Activated naive CD4-positive, alpha-beta T cell treated with anti-CD3 and anti-CD28 coated beads for 36 hours (primary cell): Measurements from ENCODE around the gene MLF2. TPM values are rescaled to one million over a fixed set of nuclear protein-coding genes. Genes with fewer than 3 reads are reported as not detected.

Experiments used
- CTCF ChIA-PET: fragments of 350-600 bp; sonication (Branson Sonifier 250); formaldehyde crosslinking; loops from one replicate; lab custom pipeline; 2021; ENCODE audit warnings: antibody characterized with exemption; lab: Charles Lee
- DNase-seq: peaks from one replicate; pipeline ENCODE4 v3.0.0-alpha.2; 2020
- H3K27ac Mint-ChIP-seq: one replicate; pipeline ENCODE4 v1.8.0; 2021; ENCODE audit warnings: mild to moderate bottlenecking, mixed read lengths
- H3K27me3 Mint-ChIP-seq: one replicate; pipeline ENCODE4 v1.8.0; 2021; ENCODE audit warnings: low read depth, mixed read lengths
- H3K36me3 Mint-ChIP-seq: one replicate; pipeline ENCODE4 v1.8.0; 2021; ENCODE audit warnings: low read depth, mixed read lengths
- H3K4me1 Mint-ChIP-seq: one replicate; pipeline ENCODE4 v1.8.0; 2021; ENCODE audit warnings: low read depth, mixed read lengths
- H3K4me3 Mint-ChIP-seq: one replicate; pipeline ENCODE4 v1.8.0; 2021; ENCODE audit warnings: mild to moderate bottlenecking, moderate library complexity, mixed read lengths
- H3K9me3 Mint-ChIP-seq: one replicate; pipeline ENCODE4 v1.8.0; 2021; ENCODE audit warnings: mixed read lengths
- intact Hi-C: fragments of 100-400 bp; cut with micrococcal nuclease; formaldehyde crosslinking; loops from one replicate; pipeline ENCODE4 v1.15.1; 2023
- total RNA-seq, 2 experiments: library from RNA; stranded (reverse); gene quantifications; one replicate each; pipeline ENCODE4 v1.2.3, GENCODE V29; 2021

The MLF2 gene, protein sequence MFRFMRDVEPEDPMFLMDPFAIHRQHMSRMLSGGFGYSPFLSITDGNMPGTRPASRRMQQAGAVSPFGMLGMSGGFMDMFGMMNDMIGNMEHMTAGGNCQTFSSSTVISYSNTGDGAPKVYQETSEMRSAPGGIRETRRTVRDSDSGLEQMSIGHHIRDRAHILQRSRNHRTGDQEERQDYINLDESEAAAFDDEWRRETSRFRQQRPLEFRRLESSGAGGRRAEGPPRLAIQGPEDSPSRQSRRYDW
- 100 to 1,000 TPM; 140 to 143 TPM for total RNA-seq

GRCh38 chr12:6752921-6753771, at the start of gene MLF2:
Gene MLF2, minus strand, starts transcription at chr12:6753141. Its CDS starts 807 bp downstream, at chr12:6752334.
- peaks cover 14% of the 10 kb centered on the region for H3K36me3 Mint-ChIP-seq
- intact Hi-C loops = loop anchor here (1.0 to 2.0 kb wide), 13 partner anchors 13 to 185 kb away; partner anchors contain the start of genes CD4, COPS7A, ING4 and NOP2
- H3K9me3 Mint-ChIP-seq = no peaks in the 10 kb centered on the region
- CTCF ChIA-PET = interaction anchor here (0.6 to 9.9 kb wide), 33 partner anchors 9 to 196 kb away, joined by 3 to 166 read pairs (median 5); partner anchors contain the start of genes CD4, CDCA3, COPS7A and GNB3
- no peaks in the 10 kb centered on the region for H3K27me3 Mint-ChIP-seq
- peak within 1 kb of the TSS; percentile 96 for H3K4me3 Mint-ChIP-seq
- H3K4me1 Mint-ChIP-seq = peaks cover 25% of the 10 kb centered on the region
- peak within 1 kb of the TSS; percentile 97 for H3K27ac Mint-ChIP-seq
- DNase-seq = peak; percentile 99

DNA sequence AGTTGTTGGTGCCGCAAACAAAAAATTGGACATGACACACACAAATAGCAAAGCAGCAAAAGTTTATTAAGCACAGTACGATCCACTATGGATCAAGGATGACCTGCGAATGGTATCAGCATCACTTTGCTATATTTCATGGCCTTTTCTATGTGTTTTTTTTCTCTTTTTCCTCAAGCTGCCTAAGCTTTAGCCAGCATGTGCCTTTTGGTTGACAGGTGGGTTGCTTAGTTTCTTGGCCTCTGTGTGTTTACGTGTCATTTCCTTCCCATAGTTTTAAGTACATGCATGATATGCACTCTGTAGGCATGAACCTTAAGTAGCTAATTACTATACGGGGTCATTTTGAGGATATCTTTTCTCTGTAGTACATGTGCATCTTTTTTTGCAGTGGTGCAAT, 46.2 kb upstream of the MLF2 start:
- Mint-ChIP-seq H3K27ac (no peak overlapping the region), H3K9me3 (no peaks in the 10 kb centered on the region), H3K4me3 (no peak overlapping the region), H3K4me1 (peaks cover 42% of the 10 kb centered on the region), H3K27me3 (no peaks in the 10 kb centered on the region), H3K36me3 (peaks cover 33% of the 10 kb centered on the region)
- CTCF ChIA-PET = interaction anchor here (1.0 to 1.3 kb wide), 2 partner anchors 26 to 45 kb away, joined by 3 read pairs; no protein-coding TSS in a partner anchor
- no peak for DNase-seq
- intact Hi-C loops = no loop called here

GRCh38 chr12:6796576-6796975, 43.6 kb upstream of the MLF2 start:
- H3K36me3 Mint-ChIP-seq = peaks cover 34% of the 10 kb centered on the region
- CTCF ChIA-PET = interaction anchor here (0.7 to 1.8 kb wide), 5 partner anchors 10 to 42 kb away, joined by 3 to 7 read pairs (median 3); no protein-coding TSS in a partner anchor
- peak overlapping the region; percentile 15 for H3K27ac Mint-ChIP-seq
- no peak overlapping the region for H3K4me3 Mint-ChIP-seq
- intact Hi-C loops = no loop called here
- no peaks in the 10 kb centered on the region for H3K27me3 Mint-ChIP-seq
- DNase-seq = no peak
- H3K4me1 Mint-ChIP-seq = peaks cover 55% of the 10 kb centered on the region
- H3K9me3 Mint-ChIP-seq = no peaks in the 10 kb centered on the region

GRCh38 chr12:6795088-6795487, 42.1 kb upstream of the MLF2 start:
- Mint-ChIP-seq H3K36me3 (peaks cover 38% of the 10 kb centered on the region), H3K9me3 (no peaks in the 10 kb centered on the region), H3K4me3 (no peak overlapping the region), H3K4me1 (peaks cover 54% of the 10 kb centered on the region), H3K27ac (no peak overlapping the region), H3K27me3 (no peaks in the 10 kb centered on the region)
- no peak for DNase-seq
- intact Hi-C loops = no loop called here
- CTCF ChIA-PET = interaction anchor here (0.7 to 1.8 kb wide), 5 partner anchors 26 to 41 kb away, joined by 3 to 7 read pairs (median 6); no protein-coding TSS in a partner anchor

- Mint-ChIP-seq H3K27ac (peak overlapping the region; percentile 96), H3K4me3 (peak overlapping the region; percentile 97), H3K4me1 (peaks cover 51% of the 10 kb centered on the region), H3K9me3 (no peaks in the 10 kb centered on the region), H3K36me3 (peaks cover 36% of the 10 kb centered on the region), H3K27me3 (no peaks in the 10 kb centered on the region)
- CTCF ChIA-PET = interaction anchor here (0.6 to 6.5 kb wide), 17 partner anchors 10 to 235 kb away, joined by 3 to 39 read pairs (median 4); partner anchors contain the start of genes COPS7A, LAG3, MLF2 and PTMS
- peak; percentile 61 for DNase-seq
- intact Hi-C loops = loop anchor here (2.0 to 5.0 kb wide), 3 partner anchors 18 to 300 kb away; partner anchors contain the start of genes CHD4, MRPL51 and NCAPD2
These were observed 39.7 kb upstream of the MLF2 start for GRCh38 chr12:6792522-6793201.

DNA sequence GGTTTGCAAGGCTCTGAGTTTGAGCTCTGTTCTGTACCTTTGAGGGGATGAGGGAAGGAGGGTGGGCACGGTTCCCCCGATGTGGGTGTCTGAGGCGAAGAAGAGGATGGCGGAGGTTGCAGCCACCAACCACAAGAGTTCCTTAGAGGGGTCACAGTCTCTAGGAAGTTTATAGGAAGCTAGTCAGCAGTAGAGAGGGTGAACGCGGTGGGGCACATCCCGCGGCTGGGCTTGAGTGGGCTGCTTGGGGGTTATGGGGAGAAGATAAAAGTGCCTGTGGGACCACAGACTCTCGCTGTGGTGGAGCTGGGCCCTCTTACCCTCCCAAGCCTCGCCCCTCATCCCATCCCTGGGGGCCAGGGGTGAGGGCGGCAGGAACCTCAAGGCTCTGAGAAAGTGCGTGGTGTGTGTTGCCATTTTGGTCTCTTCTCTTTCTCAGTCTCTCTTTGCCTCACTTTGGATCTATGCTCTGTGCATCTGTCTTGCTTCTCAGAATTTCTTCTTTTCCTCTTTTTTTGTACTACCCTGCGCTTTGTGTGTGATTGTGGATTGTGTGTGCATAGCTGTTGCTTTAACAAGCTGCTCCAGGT, 39.1 kb upstream of the MLF2 start:
- H3K36me3 Mint-ChIP-seq = peaks cover 36% of the 10 kb centered on the region
- H3K27ac Mint-ChIP-seq = peak overlapping the region; percentile 96
- H3K9me3 Mint-ChIP-seq = no peaks in the 10 kb centered on the region
- CTCF ChIA-PET = interaction anchor here (0.6 to 6.5 kb wide), 17 partner anchors 10 to 234 kb away, joined by 3 to 39 read pairs (median 4); partner anchors contain the start of genes COPS7A, LAG3, MLF2 and PTMS
- H3K4me3 Mint-ChIP-seq = peak overlapping the region; percentile 97
- intact Hi-C loops = loop anchor here (1.0 to 5.0 kb wide), 4 partner anchors 19 to 300 kb away; partner anchors contain the start of genes CHD4, MRPL51, NCAPD2 and USP5
- peaks cover 55% of the 10 kb centered on the region for H3K4me1 Mint-ChIP-seq
- no peak for DNase-seq
- H3K27me3 Mint-ChIP-seq = no peaks in the 10 kb centered on the region

- H3K9me3 Mint-ChIP-seq = no peaks in the 10 kb centered on the region
- intact Hi-C loops = loop anchor here (1.0 to 5.0 kb wide), 3 partner anchors 62 to 298 kb away; partner anchors contain the start of genes CHD4, MRPL51, NCAPD2 and USP5
- H3K4me1 Mint-ChIP-seq = peaks cover 52% of the 10 kb centered on the region
- peak; percentile 78 for DNase-seq
- H3K36me3 Mint-ChIP-seq = peaks cover 29% of the 10 kb centered on the region
- H3K27ac Mint-ChIP-seq = peak overlapping the region; percentile 96
- H3K4me3 Mint-ChIP-seq = peak overlapping the region; percentile 97
- CTCF ChIA-PET = interaction anchor here (0.7 to 6.5 kb wide), 7 partner anchors 10 to 177 kb away, joined by 3 to 39 read pairs (median 13); partner anchors contain the start of genes LAG3, MLF2 and PTMS
- H3K27me3 Mint-ChIP-seq = no peaks in the 10 kb centered on the region
These were observed 37.7 kb upstream of the MLF2 start for GRCh38 chr12:6790496-6791150.

- H3K36me3 Mint-ChIP-seq = peaks cover 20% of the 10 kb centered on the region
- no peaks in the 10 kb centered on the region for H3K9me3 Mint-ChIP-seq
- peak; percentile 95 for DNase-seq
- intact Hi-C loops = loop anchor here (1.0 to 5.0 kb wide), 6 partner anchors 9 to 163 kb away; partner anchors contain the start of genes ING4, MLF2 and PTPN6
- H3K4me1 Mint-ChIP-seq = peaks cover 57% of the 10 kb centered on the region
- H3K4me3 Mint-ChIP-seq = peak within 1 kb of the TSS; percentile 97
- H3K27me3 Mint-ChIP-seq = no peaks in the 10 kb centered on the region
- CTCF ChIA-PET = interaction anchor here (0.5 to 6.5 kb wide), 12 partner anchors 8 to 1189 kb away, joined by 3 to 39 read pairs (median 6); partner anchors contain the start of genes LAG3, MLF2 and PTMS
- peak within 1 kb of the TSS; percentile 96 for H3K27ac Mint-ChIP-seq
These were observed 36.3 kb upstream of the MLF2 start, which contains the start of gene CD4 for GRCh38 chr12:6788972-6789924. Gene CD4, plus strand, starts transcription at chr12:6789528. Its CDS starts 10,611 bp downstream, at chr12:6800139.

DNA sequence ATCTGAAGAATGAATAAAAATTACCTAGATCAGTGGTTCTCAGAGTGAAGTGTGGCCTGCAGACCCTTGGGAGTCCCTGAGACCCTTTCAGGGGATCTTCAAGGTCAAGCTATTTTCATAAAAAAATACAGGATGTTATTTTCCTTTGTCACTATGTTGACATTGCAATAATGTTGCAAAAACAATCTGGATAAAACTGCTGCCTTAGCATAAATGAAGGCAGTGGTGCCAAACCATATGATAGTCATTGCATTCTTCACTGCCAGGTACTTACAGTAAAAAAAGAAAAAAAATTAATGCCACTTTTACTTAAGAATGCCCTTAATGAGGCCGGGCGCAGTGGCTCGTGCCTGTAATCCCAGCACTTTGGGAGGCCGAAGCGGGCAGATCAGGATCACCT, 34.4 kb upstream of the MLF2 start:
- H3K4me1 Mint-ChIP-seq = peaks cover 62% of the 10 kb centered on the region
- peak overlapping the region; percentile 79 for H3K27ac Mint-ChIP-seq
- peaks cover 10% of the 10 kb centered on the region for H3K36me3 Mint-ChIP-seq
- intact Hi-C loops = loop anchor here (5.0 kb wide), 1 partner anchor 165 kb away; the partner anchor contains the start of gene PTPN6
- H3K27me3 Mint-ChIP-seq = no peaks in the 10 kb centered on the region
- CTCF ChIA-PET = interaction anchor here (0.5 to 3.5 kb wide), 9 partner anchors 9 to 1076 kb away, joined by 3 to 23 read pairs (median 4); no protein-coding TSS in a partner anchor
- no peak for DNase-seq
- no peaks in the 10 kb centered on the region for H3K9me3 Mint-ChIP-seq
- H3K4me3 Mint-ChIP-seq = peak overlapping the region; percentile 48
